Natural killer cell treated with Interleukin-12 subunit alpha and Interleukin-12 subunit beta and Interleukin-15 and Interleukin-18, amount 100 ng/mL, for 72 hours (primary cell): ENCODE measurements around the gene NXN. TPM values are rescaled to one million over a fixed set of nuclear protein-coding genes. Genes with fewer than 3 reads are reported as not detected.
A peak's percentile ranks its signal among the peaks of the same experiment; 100 is the strongest.
"Not testable (repeated sequence)": the region's sequence is repeated elsewhere in the genome, so short reads cannot be mapped to it uniquely, and the experiment has no call there.

Experiments used
- ATAC-seq, 2 donors: fragments of 150-1000 bp; cut with Tn5 transposase in 1 of 2; sonication (Bioruptor Pico), chemical (Tn5 transposase) in 1 of 2; 2 replicates each; pipeline ENCODE4 v1.10.0; 2021
- DNase-seq: peaks from one replicate; pipeline ENCODE4 v3.0.0; 2022; ENCODE audit warnings: low spot score
- H3K27ac Mint-ChIP-seq, 2 donors: 1 replicate in 1 of 2; 2 replicates in 1 of 2; pipeline ENCODE4 v1.8.0; 2022; ENCODE audit warnings: mixed read lengths in 2 of 2, mild to moderate bottlenecking in 1 of 2, moderate library complexity in 1 of 2
- H3K27me3 Mint-ChIP-seq, 2 donors: 1 replicate in 1 of 2; 2 replicates in 1 of 2; pipeline ENCODE4 v1.8.0; 2022; ENCODE audit warnings: mixed read lengths in 2 of 2
- H3K36me3 Mint-ChIP-seq: one replicate; pipeline ENCODE4 v1.8.0; 2022; ENCODE audit warnings: mixed read lengths
- H3K4me1 Mint-ChIP-seq, 2 donors: 1 replicate in 1 of 2; 2 replicates in 1 of 2; pipeline ENCODE4 v1.8.0; 2022; ENCODE audit warnings: low read depth in 2 of 2, mixed read lengths in 2 of 2, mild to moderate bottlenecking in 1 of 2
- H3K4me3 Mint-ChIP-seq: one replicate; pipeline ENCODE4 v1.8.0; 2022; ENCODE audit warnings: mixed read lengths
- H3K9me3 Mint-ChIP-seq: 2 replicates; pipeline ENCODE4 v1.8.0; 2022; ENCODE audit warnings: mixed read lengths
- total RNA-seq, 2 donors: library from RNA; stranded (reverse); gene quantifications; one replicate each; pipeline ENCODE4 v1.2.3, GENCODE V29; 2022

Gene NXN
- total RNA-seq, 2 donors from 2014 or later: 0.61 to 0.69 TPM

DNA sequence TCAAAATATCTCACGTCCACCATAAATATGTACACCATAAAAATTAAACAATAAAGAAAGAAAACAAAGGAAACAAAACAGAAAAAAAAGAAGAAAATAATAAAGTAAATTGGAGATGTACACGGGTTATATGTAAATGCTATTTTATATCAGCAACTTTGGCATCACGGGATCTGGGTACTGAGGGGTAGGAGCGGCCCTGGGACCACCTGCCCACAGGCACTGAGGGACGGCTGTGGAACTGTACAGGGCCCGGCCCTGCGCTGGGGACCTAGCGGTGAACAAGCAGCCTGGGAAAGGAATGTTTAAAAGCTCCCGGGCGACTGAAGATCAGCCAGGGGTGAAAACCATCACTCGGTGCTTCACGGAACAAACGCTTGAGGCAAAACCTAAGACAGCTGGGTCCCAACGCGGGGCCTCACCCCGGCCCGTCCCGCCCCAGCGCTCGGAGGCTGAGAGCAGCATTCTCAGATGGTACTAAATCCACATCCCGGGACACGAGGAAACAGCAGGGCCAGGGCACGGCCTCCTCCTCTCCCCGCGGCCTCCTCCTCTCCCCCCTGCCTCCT is 31.2 kb downstream of the NXN start:
- Mint-ChIP-seq H3K27me3 (peaks cover 7 to 11% of the 10 kb centered on the region in 2 donors), H3K4me3 (no peak overlapping the region), H3K9me3 (no peaks in the 10 kb centered on the region), H3K4me1 (no peaks in the 10 kb centered on the region), H3K27ac (no peak overlapping the region), H3K36me3 (no peaks in the 10 kb centered on the region)
- ATAC-seq (no peak), DNase-seq (no peak)

DNA sequence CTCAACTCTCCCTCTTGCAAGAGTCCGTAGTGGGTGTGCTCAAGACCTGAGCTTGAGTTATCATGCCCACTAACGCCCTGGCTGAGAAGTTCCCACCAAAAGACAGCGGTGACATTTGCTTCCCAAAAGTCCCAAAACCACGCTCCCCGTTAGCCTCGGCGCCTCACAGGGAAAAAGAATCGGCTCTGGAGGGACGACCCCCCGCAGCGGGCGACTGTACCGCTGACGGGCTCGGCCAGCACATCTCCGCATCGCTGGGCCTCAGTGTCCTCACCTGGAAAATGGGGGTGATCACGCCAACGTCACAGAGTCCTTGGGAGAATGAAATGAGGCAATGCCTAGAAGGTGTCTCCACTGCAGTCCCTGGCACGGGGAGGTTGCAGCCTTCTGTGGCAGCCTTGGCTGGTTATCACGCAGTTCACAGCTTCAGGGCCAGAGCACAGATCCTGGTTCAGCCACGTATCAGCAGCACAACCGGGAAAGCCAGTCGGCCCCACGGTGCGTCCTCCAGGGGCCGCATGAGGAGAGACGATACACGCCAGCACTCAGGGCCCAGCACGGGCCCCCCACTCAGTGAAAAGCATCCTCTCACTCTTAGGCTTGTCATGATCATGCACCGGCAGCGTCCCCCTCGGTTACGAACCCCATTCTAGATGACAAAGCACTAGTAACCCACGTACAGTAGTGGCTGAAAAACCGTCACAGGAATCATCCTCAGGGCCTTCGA is 32.9 kb downstream of the NXN start:
- Mint-ChIP-seq H3K9me3 (no peaks in the 10 kb centered on the region), H3K27me3 (peaks cover 7 to 9% of the 10 kb centered on the region in 2 donors), H3K4me1 (no peaks in the 10 kb centered on the region), H3K4me3 (no peak overlapping the region), H3K27ac (no peak overlapping the region), H3K36me3 (no peaks in the 10 kb centered on the region)
- ATAC-seq (peak in 1 of 2 donors; percentile 28), DNase-seq (no peak)

GRCh38 chr17:945672-946071 is 33.9 kb downstream of the NXN start:
- DNase-seq (no peak), ATAC-seq (no peak)
- Mint-ChIP-seq H3K36me3 (no peaks in the 10 kb centered on the region), H3K27me3 (peaks cover 7 to 9% of the 10 kb centered on the region in 2 donors), H3K4me1 (no peaks in the 10 kb centered on the region), H3K9me3 (no peaks in the 10 kb centered on the region), H3K4me3 (no peak overlapping the region), H3K27ac (no peak overlapping the region)

DNA sequence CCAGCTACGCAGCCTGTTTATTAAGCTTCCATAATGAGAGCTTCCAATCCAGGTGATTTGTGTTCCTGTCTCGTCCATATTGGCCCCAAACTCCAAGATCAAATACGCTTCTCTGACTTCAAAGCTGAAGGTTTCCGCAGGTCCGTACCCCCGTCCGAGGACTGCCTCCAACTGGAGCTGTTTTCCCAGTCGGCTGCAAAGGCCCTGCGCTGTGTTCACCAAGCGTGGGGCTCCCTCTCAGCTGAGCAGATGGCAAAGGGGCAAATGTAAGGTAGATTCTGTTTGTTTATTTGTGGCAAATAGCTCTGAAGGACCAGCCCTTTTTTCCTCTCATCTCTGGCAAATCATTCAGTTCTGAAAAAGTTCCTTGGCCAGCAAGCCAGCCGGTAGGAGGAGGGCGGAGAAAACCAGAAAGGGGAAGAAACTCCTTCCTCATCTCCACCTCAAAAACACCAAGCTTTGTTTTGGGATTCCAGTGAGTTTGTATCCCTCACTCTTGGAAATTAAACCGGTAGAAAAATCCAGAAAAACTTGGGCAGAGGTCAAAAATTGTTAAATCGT is 35.2 kb downstream of the NXN start:
- H3K4me1 Mint-ChIP-seq: no peaks in the 10 kb centered on the region
- H3K27ac Mint-ChIP-seq: no peak overlapping the region
- DNase-seq: no peak
- no peaks in the 10 kb centered on the region for H3K36me3 Mint-ChIP-seq
- peaks cover 0 to 9% of the 10 kb centered on the region in 2 donors for H3K27me3 Mint-ChIP-seq
- H3K4me3 Mint-ChIP-seq: no peak overlapping the region
- ATAC-seq: no peak
- H3K9me3 Mint-ChIP-seq: no peaks in the 10 kb centered on the region

DNA sequence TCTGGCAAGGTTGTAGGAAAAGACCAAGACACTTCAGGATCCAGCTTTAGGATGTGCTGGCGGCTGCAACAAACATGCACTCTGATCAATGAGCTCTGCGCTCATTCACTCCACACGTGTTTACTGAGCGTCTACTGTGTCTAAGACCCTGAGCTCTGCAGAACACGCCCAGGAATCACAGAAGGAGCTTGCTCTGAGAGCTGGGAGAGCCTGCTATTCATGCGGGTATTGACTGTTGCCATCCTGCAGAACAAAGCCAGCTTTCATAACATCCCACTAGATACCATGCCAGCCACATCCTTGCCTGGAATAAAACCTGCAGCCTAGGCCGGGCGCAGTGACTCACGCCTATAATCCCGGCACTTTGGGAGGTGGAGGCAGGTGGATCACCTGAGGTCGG is 44.1 kb downstream of the NXN start:
- peaks cover 0 to 2% of the 10 kb centered on the region in 2 donors for H3K4me1 Mint-ChIP-seq
- no peak for DNase-seq
- no peaks in the 10 kb centered on the region for H3K36me3 Mint-ChIP-seq
- ATAC-seq: no peak
- H3K27ac Mint-ChIP-seq: no peak overlapping the region
- H3K4me3 Mint-ChIP-seq: no peak overlapping the region
- peaks cover 6 to 8% of the 10 kb centered on the region in 2 donors for H3K27me3 Mint-ChIP-seq
- H3K9me3 Mint-ChIP-seq: no peaks in the 10 kb centered on the region

DNA sequence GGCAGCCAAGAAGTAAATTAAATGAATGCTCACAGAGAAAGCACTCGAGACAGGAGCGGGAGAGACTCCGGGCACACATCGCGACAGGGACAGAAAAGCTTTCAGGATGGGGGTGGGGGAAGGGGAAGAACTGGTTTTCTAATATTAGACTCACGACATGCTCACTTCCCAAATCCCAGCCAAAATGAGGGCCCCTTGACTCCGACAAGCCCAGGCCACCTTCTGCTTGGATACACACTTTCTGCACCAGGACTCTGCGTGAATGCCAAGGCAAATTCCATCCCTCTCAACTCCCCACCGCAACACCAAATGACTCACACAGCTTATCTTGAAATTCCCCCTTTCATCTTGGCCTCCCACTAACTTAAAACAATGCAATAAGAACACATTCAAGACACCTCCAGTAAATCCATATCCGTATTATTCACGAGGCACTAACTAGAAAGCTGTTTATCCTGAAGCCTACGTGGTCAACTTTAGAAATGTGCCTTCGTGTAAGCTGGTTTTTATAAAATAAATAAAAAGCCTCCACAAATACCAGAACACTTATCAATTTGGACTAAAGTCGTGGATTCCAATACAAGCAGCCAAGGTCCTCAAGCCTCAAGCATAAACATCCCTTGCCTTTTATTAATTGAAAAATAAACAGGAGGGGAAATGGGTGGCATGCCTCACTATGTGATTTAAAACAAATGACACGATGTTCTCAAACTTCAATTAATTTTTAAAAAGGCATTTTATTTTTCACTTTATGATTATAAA is 46.1 kb downstream of the NXN start:
- Mint-ChIP-seq H3K9me3 (no peaks in the 10 kb centered on the region), H3K4me1 (peaks cover 0 to 2% of the 10 kb centered on the region in 2 donors), H3K36me3 (no peaks in the 10 kb centered on the region), H3K27me3 (peaks cover 5 to 6% of the 10 kb centered on the region in 2 donors), H3K4me3 (no peak overlapping the region), H3K27ac (no peak overlapping the region)
- ATAC-seq: no peak
- DNase-seq: no peak

- DNase-seq (no peak), ATAC-seq (no peak)
- Mint-ChIP-seq H3K27me3 (peaks cover 4 to 13% of the 10 kb centered on the region in 2 donors), H3K4me1 (no peaks in the 10 kb centered on the region), H3K4me3 (no peak overlapping the region), H3K27ac (no peak overlapping the region), H3K9me3 (no peaks in the 10 kb centered on the region), H3K36me3 (no peaks in the 10 kb centered on the region)
Measured at GRCh38 chr17:930258-930657, 49.3 kb downstream of the NXN start.

GRCh38 chr17:929586-929985 is 50.0 kb downstream of the NXN start:
- Mint-ChIP-seq H3K9me3 (no peaks in the 10 kb centered on the region), H3K4me3 (no peak overlapping the region), H3K27ac (no peak overlapping the region), H3K36me3 (no peaks in the 10 kb centered on the region), H3K4me1 (no peaks in the 10 kb centered on the region), H3K27me3 (peaks cover 4 to 13% of the 10 kb centered on the region in 2 donors)
- DNase-seq (no peak), ATAC-seq (no peak)

- H3K9me3 Mint-ChIP-seq: no peaks in the 10 kb centered on the region
- no peak overlapping the region for H3K27ac Mint-ChIP-seq
- no peaks in the 10 kb centered on the region for H3K4me1 Mint-ChIP-seq
- H3K36me3 Mint-ChIP-seq: no peaks in the 10 kb centered on the region
- H3K4me3 Mint-ChIP-seq: no peak overlapping the region
- ATAC-seq (no peak), DNase-seq (no peak)
- peaks cover 6 to 7% of the 10 kb centered on the region in 2 donors for H3K27me3 Mint-ChIP-seq
Measured at GRCh38 chr17:927611-928461, 51.7 kb downstream of the NXN start.

DNA sequence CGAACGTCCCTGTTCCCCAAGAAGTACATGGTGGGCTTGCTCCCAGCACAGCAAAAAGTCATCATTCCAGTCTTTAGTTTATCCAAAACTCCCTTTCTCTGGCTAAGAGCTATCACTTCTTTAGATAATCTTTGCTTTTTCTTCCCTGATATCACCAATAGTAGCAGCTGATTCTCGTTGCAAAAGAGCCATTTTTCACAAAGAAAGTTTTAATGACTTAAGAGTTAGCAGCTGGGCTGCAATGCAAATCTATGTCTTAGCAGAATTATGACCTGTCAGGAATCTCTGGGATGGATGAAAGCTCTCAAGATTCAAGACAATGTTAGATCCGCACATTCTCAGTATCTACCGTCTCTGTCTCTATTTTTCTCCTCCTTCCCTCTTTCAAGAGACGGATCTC is 53.8 kb downstream of the NXN start:
- Mint-ChIP-seq H3K27ac (no peak overlapping the region), H3K27me3 (peaks cover 7 to 13% of the 10 kb centered on the region in 2 donors), H3K9me3 (no peaks in the 10 kb centered on the region), H3K4me1 (no peaks in the 10 kb centered on the region), H3K4me3 (no peak overlapping the region), H3K36me3 (no peaks in the 10 kb centered on the region)
- ATAC-seq (no peak), DNase-seq (no peak)

GRCh38 chr17:924711-925475 is 54.7 kb downstream of the NXN start:
- Mint-ChIP-seq H3K36me3 (no peaks in the 10 kb centered on the region), H3K4me3 (no peak overlapping the region), H3K4me1 (no peaks in the 10 kb centered on the region), H3K27me3 (peaks cover 7 to 13% of the 10 kb centered on the region in 2 donors), H3K9me3 (no peaks in the 10 kb centered on the region), H3K27ac (no peak overlapping the region)
- DNase-seq (no peak), ATAC-seq (no peak)

DNA sequence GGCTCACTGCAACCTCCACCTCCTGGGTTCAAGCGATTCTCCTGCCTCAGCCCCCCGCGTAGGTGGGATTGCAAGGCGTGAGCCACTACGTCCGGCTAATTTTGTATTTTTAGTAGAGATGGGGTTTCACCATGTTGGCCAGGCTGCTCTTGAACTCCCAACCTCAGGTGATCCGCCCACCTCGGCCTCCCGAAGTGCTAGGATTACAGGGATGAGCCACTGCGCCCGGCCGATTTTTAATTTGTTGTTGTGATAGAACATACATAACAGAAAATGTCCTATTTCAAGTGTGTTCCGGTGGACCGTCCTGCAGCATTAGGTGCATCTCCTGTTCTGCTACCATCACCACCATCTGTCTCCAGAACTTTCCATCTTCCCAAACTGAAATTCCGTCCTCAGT is 55.3 kb downstream of the NXN start:
- not testable (repeated sequence) for H3K4me1 Mint-ChIP-seq, ATAC-seq, DNase-seq, H3K4me3 Mint-ChIP-seq, H3K27ac Mint-ChIP-seq, H3K36me3 Mint-ChIP-seq, H3K9me3 Mint-ChIP-seq
- peaks cover 7 to 13% of the 10 kb centered on the region in 2 donors for H3K27me3 Mint-ChIP-seq

DNA sequence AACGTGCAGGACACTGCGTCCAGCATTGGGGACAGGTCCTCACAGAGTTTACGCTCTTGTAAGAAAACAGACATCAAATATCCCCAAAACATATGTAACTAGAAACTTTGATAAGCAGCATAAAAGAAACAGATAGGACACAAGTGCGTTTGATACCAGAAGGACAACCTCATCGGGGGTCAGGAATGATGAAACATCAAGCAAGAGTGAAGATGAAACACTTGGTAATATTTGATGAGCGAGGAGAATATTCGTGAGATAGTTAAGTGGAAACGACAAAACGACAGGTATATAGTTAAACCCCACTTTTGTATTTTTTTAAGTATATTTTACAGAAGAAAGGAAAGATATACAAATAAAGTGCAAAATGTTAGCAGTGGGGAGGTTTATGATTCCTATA is 55.9 kb downstream of the NXN start:
- Mint-ChIP-seq H3K27ac (no peak overlapping the region), H3K4me1 (no peaks in the 10 kb centered on the region), H3K36me3 (no peaks in the 10 kb centered on the region), H3K27me3 (peaks cover 7 to 13% of the 10 kb centered on the region in 2 donors), H3K9me3 (no peaks in the 10 kb centered on the region), H3K4me3 (no peak overlapping the region)
- ATAC-seq: no peak
- DNase-seq: no peak
